ENCODE data around the gene DHRSX.

GRCh38 chrX:2342281-2342688, 158.5 kb downstream of the DHRSX start:
- TF ChIP-seq USF1 (IDR thresholded peaks at IDR 0.05; ENCODE audit: borderline replicate concordance, extremely low read length, insufficient read depth, low read depth, low read length) (no peak), TAF1 (IDR thresholded peaks at IDR 0.05; ENCODE audit: borderline replicate concordance, low read depth, low read length) (no peak), CTCF (IDR thresholded peaks at IDR 0.05 in 2 of 3, conservative IDR thresholded peaks at IDR 0.05 in 1 of 3; ENCODE audit: control insufficient read depth in 2 of 3, extremely low read depth in 1 of 3, insufficient read depth in 1 of 3, low read depth in 3 of 3, low read length in 3 of 3) (no peak), BCL3 (IDR thresholded peaks at IDR 0.05; ENCODE audit: borderline replicate concordance, insufficient read depth, low read depth, low read length, poor library complexity, severe bottlenecking) (no peak), SMC3 (IDR thresholded peaks at IDR 0.05; ENCODE audit: borderline replicate concordance, low read length) (no peak)
